H1 (cell line): ENCODE data around the gene MIOX. TPM values are rescaled to one million over a fixed set of nuclear protein-coding genes. Genes with fewer than 3 reads are reported as not detected.
A peak's percentile ranks its signal among the peaks of the same experiment; 100 is the strongest.

Experiments used
- CTCF ChIA-PET: fragments of 300-600 bp; sonication (Branson Sonifier 250); formaldehyde crosslinking; loops from one replicate; lab custom pipeline; 2021; ENCODE audit not compliant: partially characterized antibody; lab: Charles Lee
- POLR2A ChIA-PET: fragments of 300-600 bp; sonication (Branson Sonifier 250); formaldehyde crosslinking; loops from one replicate; lab custom pipeline; 2021; ENCODE audit warnings: inconsistent platforms; ENCODE audit not compliant: partially characterized antibody; lab: Charles Lee
- DNase-seq, 2 experiments: peaks; one replicate each; pipeline versions ENCODE4 v3.0.0 to v3.0.0-alpha.2; 2010 to 2022; ENCODE audit warnings: low spot score in 2 of 2, low read depth in 1 of 2, mixed read lengths in 1 of 2
- FAIRE-seq: peaks from 2 replicates; lab custom pipeline; 2011; peaks lifted over from hg19 to GRCh38; lab: Jason Lieb, UNC
- H2AFZ ChIP-seq: 2 replicates; pipeline ENCODE4 v1.8.1; 2012; ENCODE audit warnings: low read length, inconsistent platforms
- H2AK5ac ChIP-seq: 2 replicates; pipeline ENCODE4 v1.6.1; 2013; ENCODE audit warnings: low read depth, low read length
- H2BK120ac ChIP-seq: replicated peaks from 2 replicates; pipeline ENCODE3; 2013; ENCODE audit warnings: low read depth, low read length, inconsistent platforms
- H2BK12ac ChIP-seq: 2 replicates; pipeline ENCODE4 v1.6.1; 2013; ENCODE audit warnings: low read depth, low read length
- H2BK15ac ChIP-seq: 2 replicates; pipeline ENCODE4 v1.6.1; 2013; ENCODE audit warnings: low read length
- H2BK20ac ChIP-seq: 2 replicates; pipeline ENCODE4 v1.6.1; 2013; ENCODE audit warnings: low read length
- H2BK5ac ChIP-seq: 2 replicates; pipeline ENCODE4 v1.6.1; 2013; ENCODE audit warnings: low read depth, low read length
- H3K14ac ChIP-seq: 2 replicates; pipeline ENCODE4 v1.6.1; 2013; ENCODE audit warnings: inconsistent platforms; ENCODE audit not compliant: insufficient read length
- H3K18ac ChIP-seq: 2 replicates; pipeline ENCODE4 v1.6.1; 2013; ENCODE audit warnings: low read length; ENCODE audit errors: extremely low read depth
- H3K23ac ChIP-seq: 2 replicates; pipeline ENCODE4 v1.6.1; 2013; ENCODE audit warnings: inconsistent platforms; ENCODE audit not compliant: insufficient read length
- H3K23me2 ChIP-seq: 2 replicates; pipeline ENCODE4 v1.6.1; 2013; ENCODE audit warnings: low read depth, low read length
- H3K27ac ChIP-seq: 2 replicates; pipeline ENCODE4 v1.6.1; 2011; ENCODE audit warnings: low read depth, low read length, inconsistent platforms
- H3K27me3 ChIP-seq, 4 experiments: replicated peaks in 1 of 4; 1 replicate in 1 of 4; 2 replicates in 3 of 4; pipeline versions ENCODE4 v1.6.1 to v1.8.1; 2011 to 2013; ENCODE audit warnings: low read length in 3 of 4, mild to moderate bottlenecking in 3 of 4, inconsistent platforms in 2 of 4, mixed read lengths in 2 of 4, moderate library complexity in 1 of 4; ENCODE audit not compliant: control insufficient read depth in 3 of 4, insufficient read depth in 3 of 4; ENCODE audit errors: extremely low read depth in 1 of 4
- H3K36me3 ChIP-seq, 4 experiments: 2 replicates each; pipeline versions ENCODE4 v1.6.1 to v1.8.1; 2011 to 2013; ENCODE audit warnings: mild to moderate bottlenecking in 4 of 4, low read length in 3 of 4, moderate library complexity in 2 of 4, control low read depth in 1 of 4, inconsistent platforms in 1 of 4; ENCODE audit not compliant: insufficient read depth in 4 of 4, control insufficient read depth in 2 of 4
- H3K4ac ChIP-seq: replicated peaks from 2 replicates; pipeline ENCODE3; 2013; ENCODE audit warnings: low read length, low read depth, mixed read lengths, inconsistent platforms; ENCODE audit not compliant: insufficient read length
- H3K4me1 ChIP-seq, 4 experiments: replicated peaks in 1 of 4; 1 replicate in 1 of 4; 2 replicates in 3 of 4; pipeline versions ENCODE4 v1.6.1 to v1.8.1; 2011 to 2013; ENCODE audit warnings: low read length in 3 of 4, inconsistent platforms in 2 of 4, mixed read lengths in 1 of 4; ENCODE audit not compliant: insufficient read depth in 4 of 4, control insufficient read depth in 3 of 4
- H3K4me2 ChIP-seq, 2 experiments: 2 replicates each; pipeline versions ENCODE4 v1.6.1 to v1.8.1; 2011 to 2013; ENCODE audit warnings: low read depth in 2 of 2, low read length in 2 of 2, control low read depth in 1 of 2, inconsistent platforms in 1 of 2, mild to moderate bottlenecking in 1 of 2; ENCODE audit not compliant: insufficient read depth in 1 of 2
- H3K4me3 ChIP-seq, 4 experiments: fragments of 200-600, 300-600 bp in 1 of 4; sonication (generic), shearing (Covaris generic), sonication (Bioruptor Twin) in 1 of 4; 2 replicates each; pipeline versions ENCODE4 v1.5.1 to v1.8.1; 2011 to 2016; ENCODE audit warnings: low read length in 4 of 4, low read depth in 3 of 4, control low read depth in 2 of 4, inconsistent platforms in 2 of 4, mild to moderate bottlenecking in 2 of 4, mixed read lengths in 1 of 4, moderate library complexity in 1 of 4; ENCODE audit not compliant: insufficient read depth in 2 of 4; ENCODE audit errors: extremely low read depth in 1 of 4
- H3K56ac ChIP-seq: replicated peaks from 2 replicates; pipeline ENCODE3; 2013; ENCODE audit warnings: low read depth, mild to moderate bottlenecking, mixed read lengths, low read length, inconsistent platforms; ENCODE audit not compliant: insufficient read length
- H3K79me1 ChIP-seq: 2 replicates; pipeline ENCODE4 v1.6.1; 2013; ENCODE audit warnings: low read depth, low read length, control low read depth
- H3K79me2 ChIP-seq, 2 experiments: 2 replicates each; pipeline versions ENCODE4 v1.6.1 to v1.8.1; 2012 to 2013; ENCODE audit warnings: low read length in 2 of 2, mild to moderate bottlenecking in 2 of 2, inconsistent platforms in 1 of 2; ENCODE audit not compliant: insufficient read depth in 2 of 2, control insufficient read depth in 1 of 2
- H3K9ac ChIP-seq, 4 experiments: replicated peaks in 1 of 4; 1 replicate in 1 of 4; 2 replicates in 3 of 4; pipeline versions ENCODE4 v1.6.1 to v1.8.1; 2011 to 2013; ENCODE audit warnings: low read depth in 3 of 4, low read length in 3 of 4, control low read depth in 2 of 4, mild to moderate bottlenecking in 2 of 4, moderate library complexity in 2 of 4, inconsistent platforms in 1 of 4; ENCODE audit errors: extremely low read depth in 1 of 4
- H3K9me3 ChIP-seq, 2 experiments: 2 replicates each; pipeline versions ENCODE4 v1.6.1 to v1.8.1; 2012 to 2013; ENCODE audit warnings: mild to moderate bottlenecking in 2 of 2, moderate library complexity in 2 of 2, control low read depth in 1 of 2, inconsistent platforms in 1 of 2, low read depth in 1 of 2, low read length in 1 of 2, mixed read lengths in 1 of 2; ENCODE audit not compliant: insufficient read depth in 2 of 2
- H4K20me1 ChIP-seq, 2 experiments: replicated peaks in 1 of 2; 2 replicates each; pipeline versions ENCODE3 to v1.8.1; 2011 to 2013; ENCODE audit warnings: inconsistent platforms in 2 of 2, low read length in 2 of 2, mild to moderate bottlenecking in 1 of 2; ENCODE audit not compliant: insufficient read depth in 2 of 2, control insufficient read depth in 1 of 2
- H4K5ac ChIP-seq: 2 replicates; pipeline ENCODE4 v1.6.1; 2013; ENCODE audit warnings: low read length, low read depth, mixed read lengths, inconsistent platforms; ENCODE audit not compliant: insufficient read length
- H4K8ac ChIP-seq: 2 replicates; pipeline ENCODE4 v1.8.0; 2013; ENCODE audit warnings: mild to moderate bottlenecking, moderate library complexity, low read length, inconsistent platforms; ENCODE audit not compliant: insufficient read depth; ENCODE audit errors: extremely low read depth
- H4K91ac ChIP-seq: replicated peaks from 2 replicates; pipeline ENCODE3; 2013; ENCODE audit warnings: low read length, mixed read lengths, inconsistent platforms; ENCODE audit not compliant: insufficient read length
- CREB1 ChIP-seq: IDR thresholded peaks from 2 replicates; pipeline ENCODE4 v1.6.1; 2012; ENCODE audit warnings: inconsistent platforms
- CTBP2 ChIP-seq: IDR thresholded peaks from 2 replicates; pipeline ENCODE4 v1.7.0; 2011; ENCODE audit warnings: borderline replicate concordance, mild to moderate bottlenecking, moderate library complexity, mixed read lengths, low read length; ENCODE audit not compliant: insufficient read depth, insufficient read length
- KDM5A ChIP-seq: fragments of 200-600 bp; IDR thresholded peaks from 2 replicates; pipeline ENCODE4 v1.7.1; 2012; ENCODE audit warnings: mild to moderate bottlenecking, low read length, inconsistent platforms, mixed read lengths
- RAD21 ChIP-seq, 2 experiments: IDR thresholded peaks in 1 of 2; conservative IDR thresholded peaks in 1 of 2; 2 replicates each; pipeline ENCODE4 v1.6.1; 2011; ENCODE audit warnings: low read depth in 2 of 2, low read length in 2 of 2, improper control_type of control experiment in 1 of 2, inconsistent platforms in 1 of 2, mild to moderate bottlenecking in 1 of 2, moderate library complexity in 1 of 2
- SIN3A ChIP-seq, 2 experiments: IDR thresholded peaks in 1 of 2; conservative IDR thresholded peaks in 1 of 2; 2 replicates each; pipeline ENCODE4 v1.6.1; 2011 to 2012; ENCODE audit warnings: low read length in 2 of 2, improper control_type of control experiment in 1 of 2, low read depth in 1 of 2, mild to moderate bottlenecking in 1 of 2
- SIX5 ChIP-seq: IDR thresholded peaks from 2 replicates; pipeline ENCODE4 v1.6.1; 2011; ENCODE audit warnings: mild to moderate bottlenecking, low read depth, low read length
- TEAD4 ChIP-seq: IDR thresholded peaks from 2 replicates; pipeline ENCODE4 v1.6.1; 2012; ENCODE audit warnings: low read depth, low read length, inconsistent platforms, mixed read lengths
- WGBS, 2 experiments: shearing (Covaris generic) in 1 of 2; methylation state at CpG; one replicate each; pipeline versions ENCODE4 v1.1.6 to v1.1.7; 2013 to 2015; ENCODE audit warnings: low lambda C conversion rate in 2 of 2, mixed read lengths in 2 of 2, inconsistent platforms in 1 of 2, low coverage in 1 of 2, missing lambda C conversion rate in 1 of 2; ENCODE audit not compliant: insufficient replicate concordance in 2 of 2, insufficient coverage in 1 of 2, insufficient read length in 1 of 2; ENCODE audit errors: extremely low coverage in 1 of 2, missing lambda C conversion rate in 1 of 2; 5-methylcytosine and 5-hydroxymethylcytosine counted together
- long read RNA-seq, 2 experiments: library from RNA in 1 of 2; library from capped mRNA in 1 of 2; stranded (forward); transcript quantifications; one replicate each; pipeline ENCODE4 v2.0.0, GENCODE V29; 2021; ENCODE audit warnings: inconsistent platforms in 1 of 2
- polyA minus RNA-seq, 3 experiments: library from RNA; depleted of rRNA, polyadenylated mRNA; stranded (reverse); fragments of >200 nt; gene quantifications; 1 replicate in 2 of 3; 2 replicates in 1 of 3; pipeline ENCODE4 v1.2.3, GENCODE V29; 2011
- polyA plus RNA-seq, 7 experiments: library from polyadenylated mRNA; depleted of rRNA in 3 of 7; stranded (reverse) in 5 of 7; unstranded in 2 of 7; fragments of >200 nt in 5 of 7; fragments of 200-250 nt in 2 of 7; gene quantifications; 1 replicate in 5 of 7; 2 replicates in 1 of 7; 4 replicates in 1 of 7; pipeline versions ENCODE4 v1.2.1 to v1.2.3, GENCODE V29; 2011 to 2013; ENCODE audit warnings: missing spikeins in 2 of 7, mixed read lengths in 2 of 7
- total RNA-seq: library from RNA; stranded (reverse); fragmentation: NEBNext Ultra II Directional; extraction: Animal tissue kit (Norgen Biotek cat#: 25700); gene quantifications from 2 replicates; pipeline ENCODE4 v1.2.1, GENCODE V29; 2021
- TF ChIP-seq, protein P1 (sequence below): IDR thresholded peaks from 2 replicates; pipeline ENCODE4 v1.6.1; 2011; ENCODE audit warnings: low read depth, mild to moderate bottlenecking, low read length; ENCODE audit not compliant: insufficient read depth

Gene MIOX
- total RNA-seq (0.30 and 0.33 TPM in 2 replicates), polyA plus RNA-seq (2011; rRNA removed) (0.32 and 0.57 TPM in 2 replicates), polyA minus RNA-seq (2011; rRNA and poly(A)+ RNA removed) (0.32 TPM in 1 of 2 replicates, not detected in the other)
- 0.30 TPM for polyA plus RNA-seq (2011; cell fraction: cytosol; rRNA removed)
- polyA plus RNA-seq (2011; cell fraction: nucleus; rRNA removed) = 1.6 TPM
- polyA plus RNA-seq (2012, experiment 1 of 2) = 0.44 to 0.54 TPM (median 0.48 TPM) in 3 of 4 replicates, not detected in the other
- not detected for polyA plus RNA-seq (2012, experiment 2 of 2)
- polyA plus RNA-seq (2013, experiment 1 of 2) = 0.10 TPM
- polyA plus RNA-seq (2013, experiment 2 of 2) = 0.15 TPM
- polyA minus RNA-seq (2011; cell fraction: cytosol; rRNA and poly(A)+ RNA removed) = not detected
- not detected for polyA minus RNA-seq (2011; cell fraction: nucleus; rRNA and poly(A)+ RNA removed)
- long read RNA-seq, experiment 1, partial matches to known transcripts = 0 of 1 reads
- long read RNA-seq, experiment 1, other reads (novel, unspliced or antisense) = 1 of 1 reads
- long read RNA-seq, experiment 2 = 0 reads

DNA sequence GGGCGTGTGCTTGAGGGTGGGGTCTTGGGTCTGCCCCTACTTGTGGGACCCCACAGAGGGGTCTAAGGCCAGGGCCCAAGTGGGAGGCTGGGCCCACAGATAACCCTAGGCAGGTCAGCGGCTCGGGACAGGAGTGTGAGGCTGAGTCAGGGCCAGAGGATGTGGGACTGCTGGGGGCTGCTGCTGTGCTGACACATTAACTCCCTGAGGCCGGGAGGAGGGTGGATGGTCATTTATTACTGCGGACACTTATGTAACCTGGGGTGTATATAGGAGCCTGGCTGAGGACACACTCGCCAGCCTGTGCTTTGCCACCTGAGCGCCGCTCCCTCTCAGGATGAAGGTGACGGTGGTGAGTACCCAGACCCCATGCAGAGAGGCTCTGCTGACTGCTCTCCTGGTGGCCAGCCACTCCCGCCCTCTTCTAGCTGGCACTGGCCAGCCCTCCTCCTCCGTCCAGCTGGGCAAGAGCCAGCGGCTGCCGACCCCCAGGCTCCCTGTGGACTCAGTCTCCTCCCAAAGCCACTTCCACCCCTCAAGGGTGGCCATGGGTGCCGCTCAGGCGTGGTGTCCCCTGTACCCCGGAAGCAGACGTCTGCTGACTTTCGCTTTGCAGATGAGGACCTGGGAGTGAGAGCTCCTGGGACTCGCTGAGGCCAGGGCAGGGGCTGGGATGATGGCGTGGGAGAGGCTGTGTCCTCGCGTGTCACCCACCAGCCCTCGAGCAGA lies at the start of gene MIOX:
Gene MIOX, plus strand, starts transcription at position 299 of the 729 bp plus-strand sequence. Its CDS starts 39 bp downstream, at position 338.
- Histone ChIP-seq H3K23me2 (no peaks in the 10 kb centered on the region; the same call in 1 of the 2 replicates), H3K9ac (no peak within 1 kb of the TSS), H3K23ac (no peak within 1 kb of the TSS), H2BK20ac (no peak within 1 kb of the TSS), H3K4me1 (peaks cover 0 to 5% (median 0%) of the 10 kb centered on the region in 4 experiments; a peak in 3 of 7 replicates), H2BK15ac (no peak within 1 kb of the TSS), H3K4me2 (no peak within 1 kb of the TSS), H2AFZ (no peak within 1 kb of the TSS), H4K20me1 (peaks cover 0 to 3% of the 10 kb centered on the region in 2 experiments), H3K9me3 (no peaks in the 10 kb centered on the region), H4K91ac (no peak within 1 kb of the TSS), H4K5ac (no peak within 1 kb of the TSS), H3K14ac (no peak within 1 kb of the TSS), H2BK12ac (no peak within 1 kb of the TSS), H3K4ac (no peak within 1 kb of the TSS), H3K18ac (no peak within 1 kb of the TSS), H4K8ac (peak within 1 kb of the TSS; percentile 92), H3K36me3 (0 out of 8 replicates have a peak, but pooled peaks cover 0 to 2% (median 0%) of the 10 kb centered on the region in 4 experiments), H3K27ac (no peak within 1 kb of the TSS), H3K79me1 (no peaks in the 10 kb centered on the region), H2AK5ac (no peak within 1 kb of the TSS), H2BK5ac (no peak within 1 kb of the TSS), H3K56ac (no peak within 1 kb of the TSS), H2BK120ac (no peak within 1 kb of the TSS), H3K4me3 (no peak within 1 kb of the TSS), H3K79me2 (no peaks in the 10 kb centered on the region), H3K27me3 (peaks cover 0 to 2% (median 0%) of the 10 kb centered on the region in 4 experiments; a peak in 1 of 7 replicates)
- DNase-seq (no peak), FAIRE-seq (no peak)
- 83% methylated on average over 23 of the region's 23 CpGs; no CpG with 5 or more reads in 1 of the 2 experiments for WGBS, 2 experiments
- ChIA-PET POLR2A (interaction anchor here (0.9 to 4.8 kb wide), 6 partner anchors 10 to 39 kb away, joined by 3 to 21 read pairs (median 12); partner anchors contain the start of gene SCO2), CTCF (interaction anchor here (0.7 to 5.6 kb wide), 5 partner anchors 10 to 134 kb away, joined by 3 to 54 read pairs (median 3); no protein-coding TSS in a partner anchor)
- TF ChIP-seq KDM5A = no peak
- no peak for TF ChIP-seq TEAD4
- TF ChIP-seq SIN3A (conservative IDR thresholded peaks at IDR 0.05 in 1 of 2, IDR thresholded peaks at IDR 0.05 in 1 of 2; ENCODE audit: low read depth in 1 of 2, low read length in 2 of 2) = no peak
- no peak for TF ChIP-seq CREB1
- TF ChIP-seq, protein P1, sequence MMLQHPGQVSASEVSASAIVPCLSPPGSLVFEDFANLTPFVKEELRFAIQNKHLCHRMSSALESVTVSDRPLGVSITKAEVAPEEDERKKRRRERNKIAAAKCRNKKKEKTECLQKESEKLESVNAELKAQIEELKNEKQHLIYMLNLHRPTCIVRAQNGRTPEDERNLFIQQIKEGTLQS = no peak
- no peak for TF ChIP-seq RAD21 (IDR thresholded peaks at IDR 0.05 in 1 of 2, conservative IDR thresholded peaks at IDR 0.05 in 1 of 2; ENCODE audit: low read depth in 2 of 2, low read length in 2 of 2)
- TF ChIP-seq CTBP2 = no peak
- no peak for TF ChIP-seq SIX5
